ENCODE measurements around the gene PDE6H.

- TF ChIP-seq CTCF (IDR thresholded peaks at IDR 0.05; ENCODE audit: low read depth, low read length, poor library complexity, severe bottlenecking) (no peak), EZH2phosphoT487 (IDR thresholded peaks at IDR 0.05; ENCODE audit: borderline replicate concordance, low read length) (no peak)
These were observed 8.2 kb downstream of the PDE6H start for GRCh38 chr12:14981049-14981448.

Measured in DOHH2 (cell line).